GM12873 (cell line): Measurements from ENCODE around the gene RGS16.

Experiments
- CTCF ChIP-seq: IDR thresholded peaks from 2 replicates; pipeline ENCODE4 v1.5.1; 2012; ENCODE audit warnings: low read depth, mild to moderate bottlenecking, moderate library complexity, low read length, control low read depth; ENCODE audit not compliant: insufficient read depth; ENCODE audit errors: missing control alignments

The RGS16 gene

GRCh38 chr1:182615468-182616129 is 11.4 kb upstream of the RGS16 start:
- no peak for TF ChIP-seq CTCF

GRCh38 chr1:182614796-182615454 is 10.7 kb upstream of the RGS16 start:
- TF ChIP-seq CTCF = no peak

- TF ChIP-seq CTCF = no peak
Measured at GRCh38 chr1:182611787-182612186, 7.6 kb upstream of the RGS16 start.

DNA sequence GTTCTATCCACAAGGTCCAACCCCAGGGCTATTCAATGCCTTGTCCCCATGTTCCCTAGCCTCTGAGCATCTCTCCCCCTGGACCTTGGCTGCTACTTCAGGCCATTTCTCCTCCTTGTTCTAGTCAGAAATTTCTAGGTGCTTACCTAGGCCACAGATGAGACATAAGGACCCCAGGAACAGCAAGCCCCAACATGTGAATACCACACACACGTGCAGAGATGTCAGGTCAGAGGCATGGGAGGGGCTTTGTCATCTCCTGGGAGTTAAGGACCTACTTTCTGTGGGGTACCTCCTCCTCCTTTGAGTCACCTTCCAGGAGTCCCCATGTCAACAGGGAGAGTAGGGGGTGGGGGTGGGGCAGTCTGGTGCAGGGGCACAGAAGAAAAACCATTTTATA is 7.1 kb upstream of the RGS16 start:
- no peak for TF ChIP-seq CTCF

- TF ChIP-seq CTCF = no peak
Measured at GRCh38 chr1:182610606-182611194, 6.5 kb upstream of the RGS16 start.

DNA sequence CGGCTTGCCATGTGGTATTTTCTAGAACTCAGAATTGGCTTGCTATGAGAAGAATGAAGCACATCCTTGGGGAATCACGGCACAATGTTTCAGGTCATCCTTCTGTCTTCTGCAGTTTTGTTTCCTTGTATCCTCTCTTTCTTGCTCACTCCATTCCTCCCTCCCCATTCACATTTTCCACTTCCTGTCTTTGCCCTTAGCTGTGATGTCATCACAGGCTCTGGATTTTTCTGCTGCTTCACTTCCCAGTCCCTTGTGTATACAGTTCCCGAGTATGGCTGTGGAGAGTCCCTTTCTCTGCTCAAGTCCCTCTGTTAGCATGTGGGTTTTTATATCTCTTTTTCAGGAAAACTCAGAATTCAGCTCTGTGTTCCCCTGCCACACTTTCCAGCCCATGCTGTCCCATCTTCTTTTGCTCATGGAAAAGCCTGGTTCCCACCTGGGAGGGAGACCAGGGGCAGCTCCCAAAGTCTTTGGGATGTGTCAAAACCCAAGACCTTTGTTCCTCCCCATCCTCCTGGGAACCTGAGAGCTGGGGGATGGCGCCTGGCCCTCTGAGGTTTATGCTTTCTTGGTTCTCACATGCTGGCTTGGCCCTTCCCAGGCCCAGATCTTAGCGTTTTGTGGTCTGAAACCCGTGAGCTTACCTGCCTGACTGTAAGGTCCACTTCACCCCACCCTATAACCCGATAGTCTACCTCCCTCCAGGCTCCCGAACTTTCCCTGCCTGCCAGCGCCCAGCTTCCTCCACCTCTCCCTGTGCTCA is 4.8 kb upstream of the RGS16 start:
- no peak for TF ChIP-seq CTCF

DNA sequence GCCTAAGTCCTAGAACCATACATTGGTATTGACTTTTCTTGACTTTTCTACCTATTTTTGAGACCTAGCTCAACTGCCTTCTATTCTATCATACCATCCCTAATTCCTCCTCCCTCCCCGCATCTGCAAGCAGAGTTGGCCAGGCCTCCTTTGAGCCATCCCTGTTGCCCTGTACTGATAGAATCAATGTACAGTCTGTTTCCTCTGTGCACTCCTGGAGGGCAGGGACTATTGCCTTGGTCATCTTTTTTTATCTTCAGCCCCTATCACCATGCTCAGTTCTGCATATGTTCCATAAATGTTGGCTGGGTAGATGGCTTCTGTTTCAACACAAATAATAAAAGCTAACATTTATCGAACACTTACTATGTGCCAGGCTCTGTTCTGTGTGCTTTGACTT is 4.0 kb upstream of the RGS16 start:
- TF ChIP-seq CTCF = no peak
